Gastrocnemius medialis (tissue), 4 donors: ENCODE results near the gene CHTF8.

Experiments used
- CTCF ChIP-seq, 5 experiments: fragments of 450-650 bp in 3 of 5; fragments of 200-600 bp in 2 of 5; sonication (generic) in 2 of 5; IDR thresholded peaks in 4 of 5; conservative IDR thresholded peaks in 1 of 5; 1 replicate in 4 of 5; 2 replicates in 1 of 5; pipeline ENCODE4 v1.5.1; 2016 to 2019; ENCODE audit warnings: antibody characterized with exemption in 5 of 5, mild to moderate bottlenecking in 3 of 5, moderate library complexity in 3 of 5
- POLR2A ChIP-seq, 2 donors: fragments of 450-650 bp; IDR thresholded peaks; one replicate each; pipeline ENCODE4 v1.6.1; 2017; ENCODE audit warnings: antibody characterized with exemption in 2 of 2, mild to moderate bottlenecking in 2 of 2, moderate library complexity in 2 of 2

- no peak for TF ChIP-seq CTCF (IDR thresholded peaks at IDR 0.05 in 4 of 5, conservative IDR thresholded peaks at IDR 0.05 in 1 of 5)
- no peak for TF ChIP-seq POLR2A (IDR thresholded peaks at IDR 0.05)
Observed at GRCh38 chr16:69115361-69115760, 17.0 kb downstream of the CHTF8 start.
